PC-3 (cell line): Measurements from ENCODE around the gene CCDC190.

ENCODE experiments used
- EZH2phosphoT487 ChIP-seq: fragments of 300-600 bp; sonication (generic); IDR thresholded peaks from 2 replicates; pipeline ENCODE4 v1.6.1; 2018; ENCODE audit warnings: mild to moderate bottlenecking, antibody characterized with exemption, low read length, borderline replicate concordance
- TF ChIP-seq, protein P1 (sequence below): fragments of 300-600 bp; sonication (generic); conservative IDR thresholded peaks from 2 replicates; pipeline ENCODE4 v1.5.1; 2017; ENCODE audit warnings: antibody characterized with exemption, low read depth, mild to moderate bottlenecking, low read length

DNA sequence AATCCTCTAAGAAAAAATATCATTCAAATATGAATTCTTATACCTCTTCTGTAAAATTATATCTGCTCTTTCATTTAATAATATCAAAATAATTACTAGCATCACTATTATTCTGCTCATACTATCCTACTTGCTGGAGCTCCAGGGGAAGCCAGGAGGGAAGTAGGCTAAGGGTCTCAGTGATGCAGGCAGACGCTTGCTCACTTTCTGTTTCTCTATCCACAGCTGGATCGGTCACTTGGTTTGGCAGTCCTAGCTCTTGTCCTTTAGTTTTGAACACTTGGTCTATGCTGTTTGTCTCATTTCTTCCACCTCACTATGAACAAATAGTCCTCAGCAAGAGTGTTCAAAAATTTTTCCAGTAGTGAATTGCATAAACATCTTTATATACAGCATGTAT is 11.3 kb downstream of the CCDC190 start:
- TF ChIP-seq, protein P1, sequence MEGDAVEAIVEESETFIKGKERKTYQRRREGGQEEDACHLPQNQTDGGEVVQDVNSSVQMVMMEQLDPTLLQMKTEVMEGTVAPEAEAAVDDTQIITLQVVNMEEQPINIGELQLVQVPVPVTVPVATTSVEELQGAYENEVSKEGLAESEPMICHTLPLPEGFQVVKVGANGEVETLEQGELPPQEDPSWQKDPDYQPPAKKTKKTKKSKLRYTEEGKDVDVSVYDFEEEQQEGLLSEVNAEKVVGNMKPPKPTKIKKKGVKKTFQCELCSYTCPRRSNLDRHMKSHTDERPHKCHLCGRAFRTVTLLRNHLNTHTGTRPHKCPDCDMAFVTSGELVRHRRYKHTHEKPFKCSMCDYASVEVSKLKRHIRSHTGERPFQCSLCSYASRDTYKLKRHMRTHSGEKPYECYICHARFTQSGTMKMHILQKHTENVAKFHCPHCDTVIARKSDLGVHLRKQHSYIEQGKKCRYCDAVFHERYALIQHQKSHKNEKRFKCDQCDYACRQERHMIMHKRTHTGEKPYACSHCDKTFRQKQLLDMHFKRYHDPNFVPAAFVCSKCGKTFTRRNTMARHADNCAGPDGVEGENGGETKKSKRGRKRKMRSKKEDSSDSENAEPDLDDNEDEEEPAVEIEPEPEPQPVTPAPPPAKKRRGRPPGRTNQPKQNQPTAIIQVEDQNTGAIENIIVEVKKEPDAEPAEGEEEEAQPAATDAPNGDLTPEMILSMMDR = no peak
- TF ChIP-seq EZH2phosphoT487 = no peak
